Stimulated activated CD4-positive, alpha-beta T cell treated with anti-CD3 and anti-CD28 coated beads, Interleukin-15, amount 100 ng/mL, for 48 hours (primary cell): ENCODE results near the gene TSNAXIP1.
A peak's percentile ranks its signal among the peaks of the same experiment; 100 is the strongest.
"Not testable (repeated sequence)": the region's sequence is repeated elsewhere in the genome, so short reads cannot be mapped to it uniquely, and the experiment has no call there.

Experiments
- DNase-seq, 2 donors: peaks; one replicate each; pipeline ENCODE4 v3.0.0-alpha.2; 2020; ENCODE audit warnings: low read depth in 2 of 2

Gene TSNAXIP1

GRCh38 chr16:67833415-67834241 lies 26.9 kb downstream of the TSNAXIP1 start:
- DNase-seq: peak; percentile 87 to 92

GRCh38 chr16:67834242-67834614 lies 27.5 kb downstream of the TSNAXIP1 start:
- no peak for DNase-seq

- DNase-seq: not testable (repeated sequence)
Observed at GRCh38 chr16:67837190-67837589, 30.5 kb downstream of the TSNAXIP1 start.

- DNase-seq: no peak
Observed at GRCh38 chr16:67837811-67838210, 31.1 kb downstream of the TSNAXIP1 start.

GRCh38 chr16:67841198-67841815 lies 34.6 kb downstream of the TSNAXIP1 start:
- no peak for DNase-seq

- DNase-seq: peak; percentile 92 to 94
Observed at GRCh38 chr16:67841816-67842508, 35.3 kb downstream of the TSNAXIP1 start, which contains the start of gene THAP11. Gene THAP11, plus strand, starts transcription at chr16:67842320. Its CDS starts 235 bp downstream, at chr16:67842555.

- DNase-seq: peak; percentile 46 to 48
Observed at GRCh38 chr16:67842509-67843342, 36.0 kb downstream of the TSNAXIP1 start.

- DNase-seq: peak in 1 of 2 donors; percentile 27
Observed at GRCh38 chr16:67843343-67843765, 36.7 kb downstream of the TSNAXIP1 start.

- no peak for DNase-seq
Observed at GRCh38 chr16:67844497-67844896, 37.8 kb downstream of the TSNAXIP1 start.

GRCh38 chr16:67845291-67846062 lies 38.8 kb downstream of the TSNAXIP1 start:
- no peak for DNase-seq

GRCh38 chr16:67846063-67846319 lies 39.3 kb downstream of the TSNAXIP1 start:
- no peak for DNase-seq

GRCh38 chr16:67846320-67847063 lies 39.8 kb downstream of the TSNAXIP1 start, which contains the start of gene NUTF2:
Gene NUTF2, plus strand, starts transcription at chr16:67846933. Its CDS starts 18,198 bp downstream, at chr16:67865131.
- DNase-seq: peak; percentile 92 to 96

GRCh38 chr16:67847064-67847861 lies 40.6 kb downstream of the TSNAXIP1 start, which contains the start of gene CENPT:
Gene CENPT, minus strand, starts transcription at chr16:67847693. Its CDS starts 13,834 bp downstream, at chr16:67833859.
- peak in 1 of 2 donors; percentile 33 for DNase-seq

GRCh38 chr16:67848118-67848517 lies 41.4 kb downstream of the TSNAXIP1 start:
- no peak for DNase-seq

- no peak for DNase-seq
Observed at GRCh38 chr16:67853670-67854069, 47.0 kb downstream of the TSNAXIP1 start.

GRCh38 chr16:67855789-67856188 lies 49.1 kb downstream of the TSNAXIP1 start:
- DNase-seq: no peak

GRCh38 chr16:67856927-67857546 lies 50.3 kb downstream of the TSNAXIP1 start:
- DNase-seq: no peak

GRCh38 chr16:67857547-67858233 lies 51.0 kb downstream of the TSNAXIP1 start:
- DNase-seq: no peak
